VCaP (cell line): Measurements from ENCODE around the gene ARHGAP9.

Experiments
- H3K27ac ChIP-seq: fragments of 450-650 bp; 2 replicates; pipeline ENCODE4 v1.5.1; 2017
- TF ChIP-seq, protein P1 (sequence below): fragments of 450-650 bp; conservative IDR thresholded peaks from 2 replicates; pipeline ENCODE4 v1.5.1; 2017; ENCODE audit warnings: mild to moderate bottlenecking, moderate library complexity

The ARHGAP9 gene

DNA sequence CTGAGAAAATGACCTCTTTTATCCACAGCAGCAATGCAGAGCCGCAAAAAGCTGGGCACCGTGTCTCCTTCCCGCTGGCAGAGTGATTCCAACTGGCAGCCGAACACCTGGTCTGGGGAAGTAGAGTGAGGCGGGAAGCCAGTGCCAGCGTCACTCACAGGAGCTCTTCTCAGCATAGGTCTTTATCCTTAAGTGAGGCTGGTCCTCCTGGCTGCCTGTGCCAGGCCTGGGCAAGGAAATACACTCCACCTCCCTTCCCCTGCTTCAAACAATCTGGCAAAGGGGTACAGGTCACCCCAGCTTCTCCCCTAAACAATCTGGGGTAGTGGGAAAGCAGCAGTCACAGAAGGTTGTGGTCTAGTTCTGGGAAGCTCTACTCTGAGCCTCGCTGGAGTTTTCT is 4.8 kb downstream of the ARHGAP9 start:
- peak overlapping the region; percentile 35; the same call in 1 of the 2 replicates for H3K27ac ChIP-seq
- TF ChIP-seq, protein P1, sequence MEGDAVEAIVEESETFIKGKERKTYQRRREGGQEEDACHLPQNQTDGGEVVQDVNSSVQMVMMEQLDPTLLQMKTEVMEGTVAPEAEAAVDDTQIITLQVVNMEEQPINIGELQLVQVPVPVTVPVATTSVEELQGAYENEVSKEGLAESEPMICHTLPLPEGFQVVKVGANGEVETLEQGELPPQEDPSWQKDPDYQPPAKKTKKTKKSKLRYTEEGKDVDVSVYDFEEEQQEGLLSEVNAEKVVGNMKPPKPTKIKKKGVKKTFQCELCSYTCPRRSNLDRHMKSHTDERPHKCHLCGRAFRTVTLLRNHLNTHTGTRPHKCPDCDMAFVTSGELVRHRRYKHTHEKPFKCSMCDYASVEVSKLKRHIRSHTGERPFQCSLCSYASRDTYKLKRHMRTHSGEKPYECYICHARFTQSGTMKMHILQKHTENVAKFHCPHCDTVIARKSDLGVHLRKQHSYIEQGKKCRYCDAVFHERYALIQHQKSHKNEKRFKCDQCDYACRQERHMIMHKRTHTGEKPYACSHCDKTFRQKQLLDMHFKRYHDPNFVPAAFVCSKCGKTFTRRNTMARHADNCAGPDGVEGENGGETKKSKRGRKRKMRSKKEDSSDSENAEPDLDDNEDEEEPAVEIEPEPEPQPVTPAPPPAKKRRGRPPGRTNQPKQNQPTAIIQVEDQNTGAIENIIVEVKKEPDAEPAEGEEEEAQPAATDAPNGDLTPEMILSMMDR = no peak

DNA sequence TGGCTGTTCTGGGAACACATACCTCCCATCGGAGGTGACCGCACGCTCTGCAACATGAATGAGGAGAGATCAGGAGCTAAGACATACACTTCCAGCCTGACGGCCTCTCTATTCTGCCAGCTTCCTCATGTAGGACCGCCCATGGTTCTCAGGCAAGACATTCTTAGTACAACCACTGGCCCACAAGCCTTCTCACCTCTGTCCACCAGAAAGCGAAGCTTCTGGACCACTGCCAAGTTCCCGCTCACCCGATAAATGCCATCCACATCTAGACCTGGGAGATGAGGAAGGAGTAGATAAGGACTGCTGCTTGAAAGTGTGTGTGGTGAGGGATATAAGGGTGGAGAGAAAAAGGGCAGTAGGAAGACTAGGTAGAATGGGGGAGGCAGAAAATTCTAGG is 5.2 kb downstream of the ARHGAP9 start:
- TF ChIP-seq, protein P1 = no peak
- no peak overlapping the region for H3K27ac ChIP-seq

DNA sequence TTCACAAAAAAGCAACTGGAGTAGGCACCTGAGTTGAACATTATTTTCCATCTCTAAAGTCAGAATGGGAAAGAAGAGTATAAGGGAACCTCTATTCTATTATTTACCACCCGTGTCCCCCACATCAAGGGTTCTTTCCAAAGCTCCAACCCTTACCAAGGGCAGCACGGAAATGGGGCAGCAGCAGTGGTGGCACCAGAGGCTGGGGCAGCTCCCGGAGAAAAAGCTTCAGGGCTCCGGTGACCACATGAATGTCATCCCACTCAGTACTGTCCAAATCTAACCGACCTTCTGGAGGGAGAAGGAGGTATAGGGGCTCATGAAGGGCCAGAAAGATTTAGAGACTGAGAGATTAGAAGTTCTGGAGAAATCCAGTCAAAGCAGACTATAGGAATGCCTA is 5.8 kb downstream of the ARHGAP9 start:
- TF ChIP-seq, protein P1 = no peak

DNA sequence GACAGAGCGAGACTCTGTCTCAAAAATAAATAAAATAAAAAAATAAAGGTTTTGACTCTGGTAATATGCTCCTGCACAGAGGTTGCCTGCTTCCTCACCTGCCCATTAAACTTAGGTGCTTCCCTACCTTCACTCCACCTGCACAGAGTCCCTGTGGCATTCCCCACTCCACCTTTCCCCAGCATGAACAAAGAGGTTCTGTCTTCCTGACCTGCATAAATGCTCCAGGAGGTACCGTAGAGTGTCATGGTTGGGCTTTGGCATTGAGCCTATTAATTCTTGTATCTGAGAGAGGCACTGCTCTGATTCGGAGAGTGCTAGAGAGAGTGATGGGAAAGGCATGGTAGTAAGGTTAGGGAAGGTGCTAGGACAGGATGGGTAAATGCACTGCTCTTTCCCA is 6.3 kb downstream of the ARHGAP9 start:
- TF ChIP-seq, protein P1 = no peak
- no peak overlapping the region for H3K27ac ChIP-seq

More for the DNA sequence above, 5.8 kb downstream of the ARHGAP9 start:
- no peak overlapping the region for H3K27ac ChIP-seq

DNA sequence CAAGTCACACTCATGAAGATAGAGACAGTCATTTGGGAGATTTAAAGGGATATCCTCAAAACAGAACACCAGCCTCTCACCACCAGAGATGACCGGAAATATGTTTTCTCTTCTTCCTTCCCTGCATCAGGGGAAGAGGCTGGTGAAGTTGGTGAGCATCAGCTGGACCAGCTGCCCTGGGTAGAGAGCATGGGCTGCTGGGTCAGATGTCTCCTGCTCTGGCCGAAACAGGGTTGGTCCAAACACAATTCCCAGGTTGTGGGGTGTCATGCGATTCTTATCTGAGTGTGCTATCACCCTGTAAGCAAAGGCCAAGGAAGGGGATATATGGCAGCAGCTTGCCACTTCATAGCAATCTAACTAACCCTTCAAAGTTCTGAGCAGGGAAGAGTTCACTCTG is 7.3 kb downstream of the ARHGAP9 start:
- TF ChIP-seq, protein P1 = no peak
- no peak overlapping the region for H3K27ac ChIP-seq

DNA sequence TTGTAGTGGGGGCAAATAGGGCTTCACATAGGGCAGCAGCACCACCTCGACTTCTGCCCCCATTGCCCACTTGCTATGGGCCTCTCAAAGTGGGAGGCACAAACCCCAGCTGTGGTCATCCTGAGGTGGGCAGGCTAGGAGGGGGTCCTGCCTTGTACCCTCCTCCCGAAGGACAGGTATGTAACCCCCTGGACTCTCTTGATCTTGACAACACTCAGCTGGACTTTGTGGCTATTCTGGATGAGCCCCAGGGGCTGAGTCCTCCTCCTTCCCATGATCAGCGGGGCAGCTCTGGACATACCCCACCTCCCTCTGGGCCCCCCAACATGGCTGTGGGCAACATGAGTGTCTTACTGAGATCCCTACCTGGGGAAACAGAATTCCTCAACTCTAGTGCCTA is 8.0 kb downstream of the ARHGAP9 start:
- no peak overlapping the region for H3K27ac ChIP-seq
- TF ChIP-seq, protein P1 = no peak

DNA sequence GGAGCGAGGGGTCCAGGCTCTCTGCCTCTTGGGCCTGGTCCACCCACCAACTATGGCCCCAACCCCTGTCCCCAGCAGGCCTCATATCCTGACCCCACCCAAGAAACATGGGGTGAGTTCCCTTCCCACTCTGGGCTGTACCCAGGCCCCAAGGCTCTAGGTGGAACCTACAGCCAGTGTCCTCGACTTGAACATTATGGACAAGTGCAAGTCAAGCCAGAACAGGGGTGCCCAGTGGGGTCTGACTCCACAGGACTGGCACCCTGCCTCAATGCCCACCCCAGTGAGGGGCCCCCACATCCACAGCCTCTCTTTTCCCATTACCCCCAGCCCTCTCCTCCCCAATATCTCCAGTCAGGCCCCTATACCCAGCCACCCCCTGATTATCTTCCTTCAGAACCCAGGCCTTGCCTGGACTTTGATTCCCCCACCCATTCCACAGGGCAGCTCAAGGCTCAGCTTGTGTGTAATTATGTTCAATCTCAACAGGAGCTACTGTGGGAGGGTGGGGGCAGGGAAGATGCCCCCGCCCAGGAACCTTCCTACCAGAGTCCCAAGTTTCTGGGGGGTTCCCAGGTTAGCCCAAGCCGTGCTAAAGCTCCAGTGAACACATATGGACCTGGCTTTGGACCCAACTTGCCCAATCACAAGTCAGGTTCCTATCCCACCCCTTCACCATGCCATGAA is 8.6 kb downstream of the ARHGAP9 start:
- TF ChIP-seq, protein P1 = no peak
- no peak overlapping the region for H3K27ac ChIP-seq
